Astrocyte of the cerebellum (primary cell): ENCODE measurements around the gene OR13J1.

Experiments used
- DNase-seq: peaks from one replicate; pipeline ENCODE4 v3.0.0-alpha.2; 2011; ENCODE audit warnings: low read depth
- H3K4me3 ChIP-seq: 2 replicates; pipeline ENCODE4 v1.5.1; 2011; ENCODE audit warnings: mild to moderate bottlenecking, low read depth, low read length, moderate library complexity
- CTCF ChIP-seq: IDR thresholded peaks from 2 replicates; pipeline ENCODE4 v1.5.1; 2012; ENCODE audit warnings: low read length, low read depth, moderate library complexity, mild to moderate bottlenecking; ENCODE audit errors: missing control alignments
- in situ Hi-C: cut with HindIII; loops from 2 replicates; pipeline ENCODE4 v1.10.0; 2017; ENCODE audit warnings: low sequenced_read_pairs

The OR13J1 gene

GRCh38 chr9:35852876-35853865 lies 17.0 kb downstream of the OR13J1 start:
- TF ChIP-seq CTCF: no peak
- H3K4me3 ChIP-seq: no peak overlapping the region
- DNase-seq: no peak
- in situ Hi-C loops: no loop called here

GRCh38 chr9:35852267-35852815 lies 17.9 kb downstream of the OR13J1 start:
- in situ Hi-C loops: no loop called here
- no peak for DNase-seq
- no peak for TF ChIP-seq CTCF
- H3K4me3 ChIP-seq: no peak overlapping the region

GRCh38 chr9:35847792-35848572 lies 22.2 kb downstream of the OR13J1 start:
- DNase-seq: peak; percentile 18
- no peak overlapping the region for H3K4me3 ChIP-seq
- no peak for TF ChIP-seq CTCF
- in situ Hi-C loops: no loop called here

GRCh38 chr9:35845824-35846771 lies 24.1 kb downstream of the OR13J1 start:
- DNase-seq: no peak
- TF ChIP-seq CTCF: no peak
- H3K4me3 ChIP-seq: no peak overlapping the region
- in situ Hi-C loops: no loop called here

- in situ Hi-C loops: no loop called here
- no peak overlapping the region for H3K4me3 ChIP-seq
- DNase-seq: peak; percentile 74
- TF ChIP-seq CTCF: no peak
Observed at GRCh38 chr9:35844628-35845270, 25.5 kb downstream of the OR13J1 start.
